SK-N-SH (cell line): ENCODE data around the gene OPCML. TPM values are rescaled to one million over a fixed set of nuclear protein-coding genes. Genes with fewer than 3 reads are reported as not detected.

Source experiments
- CTCF ChIA-PET: fragments of 300-600, 350-600 bp; formaldehyde crosslinking; extraction: SDS; loops from one replicate; lab custom pipeline; 2021; lab: Yijun Ruan, JAX
- POLR2A ChIA-PET: fragments of 350-600 bp; sonication (Branson Sonifier 250); formaldehyde crosslinking; extraction: SDS; loops from one replicate; lab custom pipeline; 2020; ENCODE audit warnings: antibody characterized with exemption, inconsistent platforms; lab: Yijun Ruan, JAX
- DNase-seq: peaks from one replicate; pipeline ENCODE4 v3.0.0; 2012
- H2AFZ ChIP-seq: fragments of 200-600 bp; sonication (generic); 2 replicates; pipeline ENCODE4 v1.8.1; 2016; ENCODE audit warnings: antibody characterized with exemption, mild to moderate bottlenecking, low read depth
- H3F3A ChIP-seq: fragments of 200-600 bp; sonication (generic); replicated peaks from 2 replicates; pipeline ENCODE3; 2016; ENCODE audit warnings: antibody characterized with exemption, mild to moderate bottlenecking; ENCODE audit not compliant: insufficient read depth
- H3K27ac ChIP-seq, 2 experiments: fragments of 200-500 bp in 1 of 2; fragments of 200-600 bp in 1 of 2; sonication (Bioruptor generic) in 1 of 2; sonication (generic), shearing (Covaris generic) in 1 of 2; 2 replicates each; pipeline versions ENCODE4 v1.5.1 to v1.6.1; 2014 to 2016; ENCODE audit warnings: low read depth in 2 of 2, inconsistent platforms in 1 of 2, low read length in 1 of 2, mild to moderate bottlenecking in 1 of 2, mixed read lengths in 1 of 2
- H3K27me3 ChIP-seq: fragments of 200-600 bp; sonication (generic), shearing (Covaris generic); 2 replicates; pipeline ENCODE4 v1.6.1; 2016; ENCODE audit warnings: mixed run types; ENCODE audit not compliant: insufficient read depth
- H3K36me3 ChIP-seq, 2 experiments: fragments of 200-500 bp in 1 of 2; fragments of 200-600 bp in 1 of 2; sonication (Bioruptor generic) in 1 of 2; sonication (generic) in 1 of 2; replicated peaks in 1 of 2; 2 replicates each; pipeline versions ENCODE3 to v1.5.1; 2014 to 2016; ENCODE audit warnings: low read length in 1 of 2, mild to moderate bottlenecking in 1 of 2; ENCODE audit not compliant: insufficient read depth in 2 of 2, control insufficient read depth in 1 of 2
- H3K4me1 ChIP-seq, 2 experiments: fragments of 200-500 bp in 1 of 2; fragments of 200-600 bp in 1 of 2; sonication (Bioruptor generic) in 1 of 2; sonication (generic), shearing (Covaris generic) in 1 of 2; 2 replicates each; pipeline versions ENCODE4 v1.5.1 to v1.6.1; 2014 to 2016; ENCODE audit warnings: low read depth in 1 of 2, low read length in 1 of 2, mixed run types in 1 of 2; ENCODE audit not compliant: insufficient read depth in 2 of 2, control insufficient read depth in 1 of 2
- H3K4me2 ChIP-seq: fragments of 200-600 bp; sonication (generic), shearing (Covaris generic); 2 replicates; pipeline ENCODE4 v1.6.1; 2017; ENCODE audit warnings: mixed run types
- H3K4me3 ChIP-seq, 2 experiments: fragments of 200-500 bp in 1 of 2; fragments of 200-600 bp in 1 of 2; sonication (Bioruptor generic) in 1 of 2; sonication (generic), shearing (Covaris generic) in 1 of 2; 2 replicates each; pipeline versions ENCODE4 v1.5.1 to v1.8.1; 2014 to 2016; ENCODE audit warnings: low read depth in 2 of 2, inconsistent platforms in 1 of 2, low read length in 1 of 2, mild to moderate bottlenecking in 1 of 2, mixed read lengths in 1 of 2, moderate library complexity in 1 of 2
- H3K79me2 ChIP-seq: fragments of 200-600 bp; sonication (generic); 2 replicates; pipeline ENCODE4 v1.8.1; 2017; ENCODE audit warnings: mild to moderate bottlenecking; ENCODE audit not compliant: insufficient read depth
- H3K9ac ChIP-seq: fragments of 200-600 bp; sonication (generic); 2 replicates; pipeline ENCODE4 v1.6.1; 2017; ENCODE audit warnings: mixed run types
- H3K9me2 ChIP-seq: fragments of 200-600 bp; sonication (generic); 2 replicates; pipeline ENCODE4 v1.6.1; 2017; ENCODE audit warnings: mixed run types
- H3K9me3 ChIP-seq: fragments of 200-600 bp; sonication (generic); 2 replicates; pipeline ENCODE4 v1.6.1; 2017; ENCODE audit warnings: mixed run types, mild to moderate bottlenecking, moderate library complexity
- H4K20me1 ChIP-seq: fragments of 200-600 bp; sonication (generic); 2 replicates; pipeline ENCODE4 v1.6.1; 2017; ENCODE audit warnings: mild to moderate bottlenecking, mixed run types; ENCODE audit not compliant: insufficient read depth
- ELF1 ChIP-seq: IDR thresholded peaks from 2 replicates; pipeline ENCODE4 v1.4.0; 2012
- FOXJ3 ChIP-seq: sonication (generic); formaldehyde crosslinking; IDR thresholded peaks from 2 replicates; pipeline ENCODE4 v1.5.1; 2020; ENCODE audit warnings: mild to moderate bottlenecking, missing genetic modification reagents
- GATA2 ChIP-seq: sonication (generic); formaldehyde crosslinking; IDR thresholded peaks from 2 replicates; pipeline ENCODE4 v1.5.0; 2020; ENCODE audit warnings: mild to moderate bottlenecking, missing genetic modification reagents
- MXI1 ChIP-seq: IDR thresholded peaks from 2 replicates; pipeline ENCODE4 v1.6.1; 2012; ENCODE audit warnings: mild to moderate bottlenecking, low read depth, low read length, improper control_type of control experiment
- NFIC ChIP-seq: IDR thresholded peaks from 2 replicates; pipeline ENCODE4 v1.4.0; 2012; ENCODE audit warnings: borderline replicate concordance
- NRF1 ChIP-seq: IDR thresholded peaks from 2 replicates; pipeline ENCODE4 v1.6.1; 2012; ENCODE audit warnings: low read depth, mild to moderate bottlenecking, low read length
- POLR2AphosphoS5 ChIP-seq: IDR thresholded peaks from 2 replicates; pipeline ENCODE4 v1.6.1; 2012; ENCODE audit warnings: low read depth, low read length
- RAD21 ChIP-seq: IDR thresholded peaks from 2 replicates; pipeline ENCODE4 v1.6.1; 2012; ENCODE audit warnings: mild to moderate bottlenecking, low read length
- REST ChIP-seq: IDR thresholded peaks from 2 replicates; pipeline ENCODE4 v1.6.1; 2012; ENCODE audit warnings: mild to moderate bottlenecking, low read depth, low read length, moderate library complexity
- RFX5 ChIP-seq: IDR thresholded peaks from 2 replicates; pipeline ENCODE4 v1.6.1; 2012; ENCODE audit warnings: mild to moderate bottlenecking, improper control_type of control experiment, low read length
- SIN3A ChIP-seq: IDR thresholded peaks from 2 replicates; pipeline ENCODE4 v1.6.1; 2012; ENCODE audit warnings: low read depth, mild to moderate bottlenecking, low read length, moderate library complexity, borderline replicate concordance
- SMC3 ChIP-seq: IDR thresholded peaks from 2 replicates; pipeline ENCODE4 v1.6.1; 2012; ENCODE audit warnings: low read depth, low read length, improper control_type of control experiment
- TEAD4 ChIP-seq: IDR thresholded peaks from 2 replicates; pipeline ENCODE4 v1.4.0; 2012; ENCODE audit warnings: mild to moderate bottlenecking, borderline replicate concordance; ENCODE audit not compliant: insufficient read depth
- USF2 ChIP-seq: fragments of 150-350 bp; IDR thresholded peaks from 2 replicates; pipeline ENCODE4 v1.6.1; 2017; ENCODE audit warnings: antibody characterized with exemption, low read length, low read depth, borderline replicate concordance
- ZBTB33 ChIP-seq: IDR thresholded peaks from 2 replicates; pipeline ENCODE4 v1.4.0; 2012; ENCODE audit warnings: low read depth, borderline replicate concordance
- WGBS: methylation state at CpG from one replicate; pipeline ENCODE4 v1.1.6; 2017; ENCODE audit warnings: low lambda C conversion rate; 5-methylcytosine and 5-hydroxymethylcytosine counted together
- polyA plus RNA-seq, 3 experiments: library from polyadenylated mRNA; depleted of rRNA; stranded (reverse); fragments of >200 nt; gene quantifications; 2 replicates each; pipeline ENCODE4 v1.2.3, GENCODE V29; 2012
- TF ChIP-seq, protein P1 (sequence below): fragments of 200-600 bp; sonication (generic); IDR thresholded peaks from 2 replicates; pipeline ENCODE4 v1.6.1; 2017; ENCODE audit warnings: antibody characterized with exemption, mild to moderate bottlenecking, moderate library complexity

OPCML gene
- polyA plus RNA-seq, 1 of the 3 experiments (the other 2 are of a cell fraction) = not detected

- TF ChIP-seq, protein P1, sequence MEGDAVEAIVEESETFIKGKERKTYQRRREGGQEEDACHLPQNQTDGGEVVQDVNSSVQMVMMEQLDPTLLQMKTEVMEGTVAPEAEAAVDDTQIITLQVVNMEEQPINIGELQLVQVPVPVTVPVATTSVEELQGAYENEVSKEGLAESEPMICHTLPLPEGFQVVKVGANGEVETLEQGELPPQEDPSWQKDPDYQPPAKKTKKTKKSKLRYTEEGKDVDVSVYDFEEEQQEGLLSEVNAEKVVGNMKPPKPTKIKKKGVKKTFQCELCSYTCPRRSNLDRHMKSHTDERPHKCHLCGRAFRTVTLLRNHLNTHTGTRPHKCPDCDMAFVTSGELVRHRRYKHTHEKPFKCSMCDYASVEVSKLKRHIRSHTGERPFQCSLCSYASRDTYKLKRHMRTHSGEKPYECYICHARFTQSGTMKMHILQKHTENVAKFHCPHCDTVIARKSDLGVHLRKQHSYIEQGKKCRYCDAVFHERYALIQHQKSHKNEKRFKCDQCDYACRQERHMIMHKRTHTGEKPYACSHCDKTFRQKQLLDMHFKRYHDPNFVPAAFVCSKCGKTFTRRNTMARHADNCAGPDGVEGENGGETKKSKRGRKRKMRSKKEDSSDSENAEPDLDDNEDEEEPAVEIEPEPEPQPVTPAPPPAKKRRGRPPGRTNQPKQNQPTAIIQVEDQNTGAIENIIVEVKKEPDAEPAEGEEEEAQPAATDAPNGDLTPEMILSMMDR = no peak
- no peak for TF ChIP-seq TEAD4
Observed at GRCh38 chr11:133064961-133065360, 467.3 kb downstream of the OPCML start (continued).

DNA sequence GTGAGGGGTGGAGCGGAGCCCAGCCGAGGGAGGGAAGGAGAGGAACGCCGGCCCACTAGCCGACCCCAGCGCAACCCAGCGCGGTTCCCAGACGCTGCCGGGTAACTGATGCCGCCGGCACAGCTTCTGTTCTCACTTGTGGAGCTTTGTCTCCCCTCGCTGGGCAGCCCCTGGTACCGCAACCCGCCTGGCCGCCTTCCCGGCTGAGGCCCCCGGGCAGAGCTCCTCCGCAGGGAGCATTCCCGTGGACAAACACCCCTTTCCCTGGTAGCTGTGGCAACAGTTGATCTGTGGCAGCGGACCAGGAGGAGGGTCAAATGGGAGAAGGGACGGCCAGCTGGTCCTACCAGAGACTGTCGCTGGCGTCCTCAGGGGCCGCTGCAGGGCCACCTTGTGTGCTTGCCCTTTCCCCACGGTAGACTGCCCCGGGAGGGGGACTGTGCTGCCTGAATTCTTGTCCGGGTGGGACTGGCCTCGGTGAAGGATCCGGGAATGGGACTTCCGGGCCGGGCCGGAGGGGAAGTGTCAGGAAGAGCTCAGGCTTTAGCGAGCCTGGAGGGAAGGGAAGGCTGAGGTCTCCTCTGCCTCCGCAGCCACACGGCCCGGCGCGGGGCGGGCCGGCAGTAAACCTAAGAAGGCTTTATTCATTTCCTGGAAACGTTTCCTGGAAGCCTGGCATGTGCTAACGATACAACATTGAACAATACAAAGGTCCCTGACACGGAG is 468.0 kb downstream of the OPCML start:
- no peaks in the 10 kb centered on the region for H3F3A ChIP-seq
- no peak overlapping the region for H3K9ac ChIP-seq
- no peaks in the 10 kb centered on the region for H3K36me3 ChIP-seq
- no peaks in the 10 kb centered on the region for H3K79me2 ChIP-seq
- no peaks in the 10 kb centered on the region for H4K20me1 ChIP-seq
- peak; percentile 91 for DNase-seq
- 19% methylated on average over 26 of the region's 44 CpGs for WGBS
- TF ChIP-seq MXI1 (no peak), NRF1 (no peak), REST (no peak), FOXJ3 (CRISPR knock-in tag) (no peak), POLR2AphosphoS5 (no peak), ELF1 (no peak), SIN3A (no peak), NFIC (no peak), RAD21 (peak; percentile 84), ZBTB33 (no peak), GATA2 (no peak), RFX5 (no peak), USF2 (no peak), TEAD4 (no peak), SMC3 (peak; percentile 56; the same call in 1 of the 2 replicates)
- TF ChIP-seq, protein P1 = peak; percentile 32
- no peak overlapping the region for H3K4me2 ChIP-seq
- no peaks in the 10 kb centered on the region for H3K9me2 ChIP-seq
- CTCF ChIA-PET = interaction anchor here (0.6 to 2.0 kb wide), 40 partner anchors 10 to 1390 kb away, joined by 3 to 23 read pairs (median 3); no protein-coding TSS in a partner anchor
- POLR2A ChIA-PET = interaction anchor here (1.2 kb wide), 1 partner anchor 1370 kb away, joined by 3 read pairs; no protein-coding TSS in a partner anchor
- H3K4me3 ChIP-seq = peak overlapping the region; percentile 19 to 44; a peak in 2 of 4 replicates
- H2AFZ ChIP-seq = no peak overlapping the region
- H3K27me3 ChIP-seq = no peaks in the 10 kb centered on the region
- peaks cover 0 to 3% of the 10 kb centered on the region in 2 experiments; a peak in 1 of 4 replicates for H3K4me1 ChIP-seq
- H3K27ac ChIP-seq = no peak overlapping the region
- no peaks in the 10 kb centered on the region for H3K9me3 ChIP-seq
